Keratinocyte (primary cell): ENCODE results near the gene VAV1. TPM values are rescaled to one million over a fixed set of nuclear protein-coding genes. Genes with fewer than 3 reads are reported as not detected.

Experiments used
- DNase-seq: peaks from one replicate; pipeline ENCODE4 v3.0.0-alpha.2; 2011; ENCODE audit warnings: low read depth, missing footprints, low spot score
- FAIRE-seq: peaks from 2 replicates; lab custom pipeline; 2011; peaks lifted over from hg19 to GRCh38; lab: Jason Lieb, UNC
- H2AFZ ChIP-seq: 2 replicates; pipeline ENCODE4 v1.6.0; 2012; ENCODE audit warnings: low read length, control low read depth, inconsistent platforms; ENCODE audit not compliant: control insufficient read depth
- H3K27ac ChIP-seq: 2 replicates; pipeline ENCODE4 v1.5.1; 2011; ENCODE audit warnings: low read length; ENCODE audit not compliant: control insufficient read depth, insufficient read depth
- H3K27me3 ChIP-seq: 3 replicates; pipeline ENCODE4 v1.6.0; 2011; ENCODE audit warnings: low read length; ENCODE audit not compliant: control insufficient read depth, insufficient read depth; ENCODE audit errors: extremely low read depth
- H3K36me3 ChIP-seq, 2 experiments: 2 replicates in 1 of 2; 3 replicates in 1 of 2; pipeline ENCODE4 v1.5.1; 2011; ENCODE audit warnings: low read length in 2 of 2, mild to moderate bottlenecking in 1 of 2; ENCODE audit not compliant: control insufficient read depth in 2 of 2, insufficient read depth in 2 of 2; ENCODE audit errors: extremely low read depth in 1 of 2
- H3K4me1 ChIP-seq: 3 replicates; pipeline ENCODE4 v1.5.1; 2011; ENCODE audit warnings: low read length; ENCODE audit not compliant: control insufficient read depth, insufficient read depth; ENCODE audit errors: extremely low read depth
- H3K4me2 ChIP-seq: 3 replicates; pipeline ENCODE4 v1.6.0; 2011; ENCODE audit warnings: low read depth, low read length; ENCODE audit not compliant: control insufficient read depth, insufficient read depth; ENCODE audit errors: extremely low read depth
- H3K4me3 ChIP-seq, 3 experiments: fragments of 200-600 bp in 1 of 3; sonication (generic) in 1 of 3; 2 replicates in 2 of 3; 3 replicates in 1 of 3; pipeline ENCODE4 v1.5.1; 2011 to 2016; ENCODE audit warnings: low read length in 3 of 3, mild to moderate bottlenecking in 3 of 3, control low read depth in 2 of 3, inconsistent platforms in 1 of 3, low read depth in 1 of 3, mixed read lengths in 1 of 3, mixed run types in 1 of 3, moderate library complexity in 1 of 3; ENCODE audit not compliant: control insufficient read depth in 2 of 3, insufficient read depth in 2 of 3; ENCODE audit errors: extremely low read depth in 1 of 3
- H3K79me2 ChIP-seq: 2 replicates; pipeline ENCODE4 v1.6.0; 2012; ENCODE audit warnings: low read length; ENCODE audit not compliant: control insufficient read depth, insufficient read depth
- H3K9ac ChIP-seq: 3 replicates; pipeline ENCODE4 v1.6.0; 2011; ENCODE audit warnings: low read length; ENCODE audit not compliant: control insufficient read depth, insufficient read depth; ENCODE audit errors: extremely low read depth
- H3K9me1 ChIP-seq: 3 replicates; pipeline ENCODE4 v1.6.0; 2011; ENCODE audit warnings: low read length; ENCODE audit not compliant: control insufficient read depth, insufficient read depth; ENCODE audit errors: extremely low read depth
- H3K9me3 ChIP-seq: 2 replicates; pipeline ENCODE4 v1.5.1; 2012; ENCODE audit warnings: low read depth, low read length; ENCODE audit not compliant: control insufficient read depth
- H4K20me1 ChIP-seq: 3 replicates; pipeline ENCODE4 v1.6.0; 2011; ENCODE audit warnings: low read length; ENCODE audit not compliant: control insufficient read depth, insufficient read depth; ENCODE audit errors: extremely low read depth
- CTCF ChIP-seq, 3 experiments: IDR thresholded peaks in 1 of 3; conservative IDR thresholded peaks in 1 of 3; optimal IDR thresholded peaks in 1 of 3; 2 replicates in 2 of 3; 3 replicates in 1 of 3; pipeline versions ENCODE3 to v1.5.1; 2011; ENCODE audit warnings: low read length in 3 of 3, mild to moderate bottlenecking in 3 of 3, moderate library complexity in 2 of 3, control low read depth in 1 of 3, inconsistent platforms in 1 of 3; ENCODE audit not compliant: insufficient read depth in 2 of 3; ENCODE audit errors: extremely low read depth in 1 of 3
- EZH2 ChIP-seq: IDR thresholded peaks from one replicate; pipeline ENCODE4 v1.6.1; 2012; ENCODE audit warnings: inconsistent platforms, mild to moderate bottlenecking, low read length, moderate library complexity
- dilution Hi-C: fragments of 300-500 bp; cut with MboI; formaldehyde crosslinking; loops from one replicate; pipeline ENCODE4 v1.7.0; 2020; ENCODE audit warnings: low sequenced_read_pairs; ENCODE audit not compliant: extremely low pct_ligation_motif_present
- polyA plus RNA-seq, 5 experiments: library from polyadenylated mRNA; depleted of rRNA in 3 of 5; stranded (reverse) in 3 of 5; stranded (forward) in 1 of 5; unstranded in 1 of 5; fragments of >200 nt; gene quantifications; 1 replicate in 1 of 5; 2 replicates in 3 of 5; 3 replicates in 1 of 5; pipeline versions ENCODE4 v1.2.1 to v1.2.3, GENCODE V29; 2011 to 2012; ENCODE audit warnings: missing spikeins in 2 of 5, low read depth in 1 of 5, low replicate concordance in 1 of 5

Gene VAV1
- polyA plus RNA-seq, 1 donor (not counting 4 experiments of a cell fraction or from before 2014, with no cell fraction given): 0.42 TPM

- H3K9me1 ChIP-seq: no peaks in the 10 kb centered on the region
- H3K4me2 ChIP-seq: no peak overlapping the region
- peaks cover 2% of the 10 kb centered on the region for H3K4me1 ChIP-seq
- no peaks in the 10 kb centered on the region for H3K79me2 ChIP-seq
- FAIRE-seq (no peak), DNase-seq (no peak)
- H3K27me3 ChIP-seq: no peaks in the 10 kb centered on the region
- TF ChIP-seq CTCF (optimal IDR thresholded peaks at IDR 0.05 in 1 of 3, IDR thresholded peaks at IDR 0.05 in 1 of 3, conservative IDR thresholded peaks at IDR 0.05 in 1 of 3; ENCODE audit: extremely low read depth in 1 of 3, insufficient read depth in 2 of 3, low read length in 3 of 3) (no peak), EZH2 (no peak)
- H2AFZ ChIP-seq: no peak overlapping the region
- dilution Hi-C loops: no loop called here
- no peak overlapping the region for H3K4me3 ChIP-seq
- no peaks in the 10 kb centered on the region for H4K20me1 ChIP-seq
- no peaks in the 10 kb centered on the region for H3K9me3 ChIP-seq
- H3K9ac ChIP-seq: no peak overlapping the region
- no peaks in the 10 kb centered on the region for H3K36me3 ChIP-seq
- H3K27ac ChIP-seq: no peak overlapping the region
Measured at GRCh38 chr19:6865849-6866248, 93.3 kb downstream of the VAV1 start.

GRCh38 chr19:6866741-6867151 is 94.2 kb downstream of the VAV1 start:
- H3K79me2 ChIP-seq: no peaks in the 10 kb centered on the region
- H3K36me3 ChIP-seq: no peaks in the 10 kb centered on the region
- no peaks in the 10 kb centered on the region for H3K9me3 ChIP-seq
- TF ChIP-seq CTCF (optimal IDR thresholded peaks at IDR 0.05 in 1 of 3, IDR thresholded peaks at IDR 0.05 in 1 of 3, conservative IDR thresholded peaks at IDR 0.05 in 1 of 3; ENCODE audit: extremely low read depth in 1 of 3, insufficient read depth in 2 of 3, low read length in 3 of 3) (no peak), EZH2 (no peak)
- no peak overlapping the region for H3K4me3 ChIP-seq
- no peak overlapping the region for H3K9ac ChIP-seq
- H3K27me3 ChIP-seq: no peaks in the 10 kb centered on the region
- DNase-seq: no peak
- no peak overlapping the region for H3K27ac ChIP-seq
- H2AFZ ChIP-seq: no peak overlapping the region
- no peak for FAIRE-seq
- dilution Hi-C loops: no loop called here
- H3K9me1 ChIP-seq: no peaks in the 10 kb centered on the region
- H3K4me2 ChIP-seq: no peak overlapping the region
- H4K20me1 ChIP-seq: no peaks in the 10 kb centered on the region
- H3K4me1 ChIP-seq: peaks cover 2% of the 10 kb centered on the region
